ENCODE data around the gene PRPS2.

- no peak; the same call in 1 of the 2 replicates for TF ChIP-seq POLR2AphosphoS5 (IDR thresholded peaks at IDR 0.05; ENCODE audit: low read depth, low read length)
- no peak; the same call in 1 of the 2 replicates for TF ChIP-seq POLR2A (IDR thresholded peaks at IDR 0.05; ENCODE audit: low read depth, low read length)
- no peak for TF ChIP-seq TAF1 (IDR thresholded peaks at IDR 0.05; ENCODE audit: borderline replicate concordance, low read depth, low read length)
Measured at GRCh38 chrX:12843668-12844279, 52.6 kb downstream of the PRPS2 start.

Data from GM12892 (cell line).